Measurements from ENCODE around the gene GATA1. TPM values are rescaled to one million over a fixed set of nuclear protein-coding genes. Genes with fewer than 3 reads are reported as not detected.

Gene GATA1
- polyA plus RNA-seq (ENCODE audit: insufficient read length): 0.48 TPM
- long read RNA-seq, donor 1: 0 reads
- long read RNA-seq, donor 2: 0 reads
- long read RNA-seq, donor 3: 0 reads
- long read RNA-seq, donor 4: 0 reads
- long read RNA-seq, donor 5: 0 reads
- long read RNA-seq, donor 6: 0 reads
- long read RNA-seq, donor 7: 0 reads
- long read RNA-seq, donor 8: 0 reads

DNA sequence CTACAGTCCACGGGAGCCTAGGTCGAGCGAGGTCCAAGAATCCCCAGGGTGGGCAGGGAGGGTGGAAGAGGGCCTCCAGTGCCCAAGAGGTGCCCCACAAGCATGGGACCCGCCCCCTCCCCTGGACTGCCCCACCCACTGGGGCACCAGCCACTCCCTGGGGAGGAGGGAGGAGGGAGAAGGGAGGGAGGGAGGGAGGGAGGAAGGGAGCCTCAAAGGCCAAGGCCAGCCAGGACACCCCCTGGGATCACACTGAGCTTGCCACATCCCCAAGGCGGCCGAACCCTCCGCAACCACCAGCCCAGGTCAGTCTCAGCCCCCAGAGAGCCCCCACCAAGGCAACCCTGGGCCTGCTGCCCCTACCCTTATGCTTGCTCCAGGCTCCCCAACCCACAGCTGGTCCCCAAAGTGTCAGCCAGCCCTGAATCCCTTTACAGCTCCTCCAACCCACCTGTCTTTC lies at the start of gene GATA1:
TSS of gene GATA1 (plus strand) at position 250 of the 460 bp plus-strand sequence. CDS start 4,520 bp downstream, outside the sequence.
- DNase-seq: no peak

DNA sequence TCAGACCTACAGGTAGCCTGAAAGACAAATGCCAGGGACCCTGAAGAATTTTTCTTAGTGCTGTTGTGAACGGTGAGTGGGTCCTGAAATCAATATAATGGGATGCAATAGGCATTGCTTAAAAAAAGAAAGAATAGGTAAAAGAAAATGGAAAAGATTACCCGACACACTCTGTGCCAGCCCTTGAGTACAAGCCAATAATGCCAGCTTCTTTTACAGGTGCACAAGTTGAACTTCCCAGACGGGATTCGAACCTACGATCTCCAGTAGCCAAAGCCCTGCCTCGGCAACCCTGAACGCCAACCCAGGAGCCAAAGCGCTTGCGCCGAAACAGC lies 49.5 kb upstream of the GATA1 start:
- DNase-seq: no peak

DNA sequence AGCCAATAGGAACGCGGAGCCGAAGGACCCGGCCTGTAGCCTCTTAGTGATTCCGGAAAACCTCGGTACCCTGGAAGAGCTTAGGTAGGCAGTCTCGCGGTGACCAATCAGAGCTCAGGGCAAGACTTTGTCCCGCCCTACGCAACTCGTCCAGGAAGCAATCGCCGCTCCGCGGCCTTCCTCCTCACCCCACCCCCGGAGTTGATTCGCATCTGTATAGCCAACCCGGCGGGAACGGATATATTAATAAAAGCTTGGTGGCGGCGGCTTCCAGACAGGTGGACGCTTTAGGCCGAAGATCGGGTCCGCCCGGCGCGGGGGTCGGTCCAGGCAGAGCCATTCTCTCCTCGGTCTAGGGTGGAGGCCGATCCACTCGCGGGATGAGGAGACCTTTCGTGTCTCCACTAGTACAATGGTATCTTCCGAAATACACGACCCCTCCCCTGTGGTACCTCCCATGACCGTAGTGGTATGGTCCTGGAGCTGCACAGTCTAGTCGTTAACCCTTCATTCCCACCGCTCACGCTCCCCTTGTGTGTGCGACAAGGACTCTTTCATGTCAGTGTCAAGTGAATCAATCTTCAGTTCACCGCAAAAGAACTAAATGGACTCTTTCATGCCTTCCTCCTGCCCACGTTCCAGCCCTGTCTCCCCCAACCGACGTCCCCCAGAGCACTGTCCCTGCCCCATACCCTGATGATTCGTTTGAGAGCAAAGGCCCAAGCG lies 49.0 kb upstream of the GATA1 start:
- DNase-seq: peak; percentile 90

DNA sequence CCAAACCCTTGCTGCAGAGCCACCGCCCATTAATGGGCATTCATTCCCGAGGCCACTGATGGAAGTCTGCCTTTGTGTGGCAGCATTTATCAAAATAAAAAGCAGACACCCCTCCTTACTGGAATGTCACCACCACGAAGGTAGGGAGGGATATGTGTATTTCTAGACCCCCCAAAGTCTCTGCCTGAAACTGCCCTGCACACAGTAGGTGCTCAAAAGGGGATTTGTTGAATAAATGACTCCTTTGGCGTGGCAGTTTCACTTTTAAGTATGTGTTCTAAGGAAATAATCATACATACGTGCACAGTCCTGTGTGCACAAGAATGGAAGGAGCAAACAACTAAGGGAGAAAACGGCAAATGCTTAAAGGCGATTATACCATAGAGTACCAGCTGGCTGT lies 48.5 kb upstream of the GATA1 start:
- DNase-seq: no peak

DNA sequence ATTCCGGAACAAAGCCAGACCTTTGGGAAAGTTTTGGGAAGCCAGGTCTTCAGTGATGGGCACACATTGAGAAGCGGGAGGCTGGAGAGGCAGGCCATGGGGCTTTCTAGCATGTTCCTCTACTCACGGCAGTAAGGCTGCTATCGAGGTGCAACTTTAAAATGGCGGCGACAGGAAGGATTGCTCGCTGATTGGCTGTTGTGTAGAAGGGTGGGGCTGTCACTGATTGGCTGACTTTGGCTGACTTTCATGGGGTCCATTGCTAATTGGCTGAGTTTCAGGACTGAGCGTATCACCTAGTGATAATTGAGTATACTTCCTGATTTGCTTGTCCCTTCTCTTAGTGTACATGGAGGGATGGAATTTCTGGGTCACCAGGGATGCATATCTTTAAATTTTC lies 44.6 kb upstream of the GATA1 start:
- DNase-seq: no peak

DNA sequence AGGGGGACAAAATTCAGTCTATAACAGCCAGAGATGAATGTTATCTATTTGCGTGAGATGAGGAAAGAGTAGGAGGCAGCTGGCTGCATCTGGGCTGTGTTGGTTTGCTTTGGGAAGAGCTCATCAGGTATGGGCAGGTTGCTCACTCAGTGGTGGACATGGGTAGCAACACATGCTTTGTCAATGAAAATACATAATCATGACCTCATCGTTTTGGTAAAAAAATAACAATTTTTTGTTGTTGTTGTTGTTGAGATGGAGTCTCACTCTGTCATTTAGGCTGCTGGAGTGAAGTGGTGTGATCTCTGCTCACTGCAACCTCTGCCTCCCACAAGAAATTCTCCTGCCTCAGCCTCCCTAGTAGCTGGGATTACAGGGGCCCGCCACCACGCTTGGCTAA lies 41.2 kb upstream of the GATA1 start:
- DNase-seq: no peak

DNA sequence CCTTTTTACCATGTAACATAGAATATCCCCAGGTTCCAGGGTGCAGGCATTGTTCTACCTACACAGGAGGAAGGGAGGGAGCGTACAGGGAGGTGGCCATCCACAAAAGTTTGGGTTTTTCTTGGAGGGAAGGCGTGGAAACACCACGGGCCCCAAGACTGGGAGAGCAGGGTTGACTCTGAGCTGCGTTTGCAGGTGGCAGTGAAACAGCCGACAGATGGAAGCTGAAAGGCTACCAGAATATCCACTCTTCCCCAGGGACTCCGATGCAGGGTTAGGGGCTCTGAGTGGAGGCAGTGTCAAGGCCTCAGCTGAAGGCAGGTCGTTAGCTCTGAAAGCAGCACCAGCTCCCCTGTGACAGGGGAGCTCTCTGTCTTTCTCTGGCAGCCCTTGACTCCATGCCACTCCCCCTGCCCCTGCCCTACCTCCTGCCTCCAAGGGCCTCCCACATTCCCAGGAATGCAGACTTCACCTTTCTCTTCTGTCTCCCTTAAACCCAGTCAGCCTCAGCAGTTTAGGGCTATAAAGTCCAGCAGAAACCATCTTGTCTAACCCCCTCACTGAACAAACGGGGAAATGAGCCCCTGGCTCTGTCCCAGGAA lies 38.9 kb upstream of the GATA1 start:
- DNase-seq: peak; percentile 12

DNA sequence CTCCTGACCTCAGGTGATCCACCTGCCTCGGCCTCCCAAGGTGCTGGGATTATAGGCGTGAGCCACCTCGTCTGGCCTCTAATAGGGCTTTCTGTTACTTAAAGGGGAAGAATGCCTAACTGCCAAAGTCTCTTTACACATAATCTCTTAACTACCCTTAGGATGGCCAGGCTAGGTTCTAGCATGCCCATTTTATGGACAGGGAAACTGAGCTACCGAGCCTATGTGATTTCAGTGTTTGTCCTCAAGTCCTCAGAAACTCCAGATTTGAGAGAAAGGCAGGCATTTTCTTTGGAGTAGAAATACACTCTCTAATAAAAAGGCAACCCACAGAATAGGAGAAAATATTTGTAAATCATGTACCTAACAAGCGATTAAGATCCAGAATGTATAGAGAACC lies 37.2 kb upstream of the GATA1 start:
- DNase-seq: no peak

DNA sequence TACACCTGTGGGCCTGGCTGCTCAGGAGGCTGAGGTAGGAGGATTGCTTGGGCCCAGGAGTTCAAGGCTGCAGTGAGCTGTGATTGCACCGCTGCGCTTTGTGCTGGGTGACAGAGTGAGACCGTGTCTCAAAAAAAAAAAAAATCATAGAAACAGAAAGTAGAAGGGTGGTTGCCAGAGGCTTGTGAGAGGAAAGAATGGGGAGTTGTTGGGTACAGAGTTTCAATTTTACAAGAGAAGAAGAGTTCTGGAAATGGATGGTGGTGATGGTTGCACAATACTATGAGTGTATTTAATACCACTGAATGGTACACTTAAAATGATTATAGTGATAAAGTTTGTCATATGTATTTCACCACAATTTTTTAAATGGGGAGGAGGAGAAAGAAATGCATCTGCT lies 35.0 kb upstream of the GATA1 start:
- DNase-seq: no peak

DNA sequence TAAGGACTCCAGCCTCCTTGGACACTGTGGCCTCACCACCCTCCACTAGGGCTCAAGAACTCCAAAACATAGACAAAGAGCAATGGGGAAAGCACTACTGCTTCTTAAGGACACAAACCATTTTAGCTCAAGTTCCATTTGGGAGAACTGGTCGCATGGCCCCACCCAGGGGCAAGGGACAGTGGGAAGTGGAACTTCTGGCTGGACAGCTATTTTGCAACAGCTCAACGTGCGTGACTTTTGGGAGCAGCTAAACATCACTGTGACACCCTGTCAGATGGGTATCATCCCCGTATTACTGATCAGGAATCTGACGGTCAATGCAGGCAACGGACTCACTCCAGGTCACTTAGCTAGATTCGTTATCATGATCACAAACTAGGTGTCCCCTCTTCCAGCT lies 33.9 kb upstream of the GATA1 start:
- DNase-seq: no peak

DNA sequence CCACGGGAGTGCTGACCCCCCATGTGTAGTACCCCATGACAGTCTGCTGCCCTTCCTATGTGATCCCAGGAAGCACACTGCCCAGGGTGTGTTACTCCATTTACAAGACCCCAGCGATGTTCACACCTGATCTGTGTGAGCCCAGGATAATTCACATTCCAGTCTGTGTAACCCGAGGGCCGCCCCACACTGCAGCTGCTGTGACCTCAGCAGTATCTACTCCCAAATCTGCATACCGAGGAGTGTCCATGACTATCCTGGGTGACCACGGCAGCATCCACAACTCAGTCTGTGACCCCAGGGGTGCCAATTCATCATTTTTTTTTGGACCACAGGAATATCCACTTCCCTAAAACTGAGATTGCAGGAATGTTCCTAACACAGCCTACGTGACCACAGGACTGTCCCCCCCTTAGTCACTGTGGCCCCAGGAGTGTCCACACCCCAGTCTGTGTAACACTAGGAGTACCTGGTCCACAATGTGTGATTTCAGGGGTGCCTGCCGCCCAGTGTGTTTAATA lies 32.6 kb upstream of the GATA1 start:
- DNase-seq: no peak

DNA sequence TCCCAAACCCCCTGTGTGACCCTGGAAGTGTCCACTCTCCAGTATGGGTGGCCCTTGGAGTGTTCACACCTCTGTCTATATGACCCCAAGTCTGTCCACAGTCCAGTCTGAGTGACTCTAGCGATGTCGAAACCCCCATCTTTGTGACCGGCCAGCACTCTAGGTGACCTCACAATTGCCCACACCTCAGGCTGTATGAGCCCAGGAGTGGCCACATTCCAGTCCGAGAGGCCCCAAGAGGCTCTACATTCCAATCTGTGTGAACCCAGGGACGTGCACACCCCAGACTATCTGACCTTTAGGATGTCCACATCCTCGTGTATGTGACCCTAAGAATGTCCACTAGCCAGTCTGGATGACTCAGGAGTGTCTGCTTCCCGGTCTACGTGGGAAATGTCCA lies 32.2 kb upstream of the GATA1 start:
- no peak for DNase-seq

DNA sequence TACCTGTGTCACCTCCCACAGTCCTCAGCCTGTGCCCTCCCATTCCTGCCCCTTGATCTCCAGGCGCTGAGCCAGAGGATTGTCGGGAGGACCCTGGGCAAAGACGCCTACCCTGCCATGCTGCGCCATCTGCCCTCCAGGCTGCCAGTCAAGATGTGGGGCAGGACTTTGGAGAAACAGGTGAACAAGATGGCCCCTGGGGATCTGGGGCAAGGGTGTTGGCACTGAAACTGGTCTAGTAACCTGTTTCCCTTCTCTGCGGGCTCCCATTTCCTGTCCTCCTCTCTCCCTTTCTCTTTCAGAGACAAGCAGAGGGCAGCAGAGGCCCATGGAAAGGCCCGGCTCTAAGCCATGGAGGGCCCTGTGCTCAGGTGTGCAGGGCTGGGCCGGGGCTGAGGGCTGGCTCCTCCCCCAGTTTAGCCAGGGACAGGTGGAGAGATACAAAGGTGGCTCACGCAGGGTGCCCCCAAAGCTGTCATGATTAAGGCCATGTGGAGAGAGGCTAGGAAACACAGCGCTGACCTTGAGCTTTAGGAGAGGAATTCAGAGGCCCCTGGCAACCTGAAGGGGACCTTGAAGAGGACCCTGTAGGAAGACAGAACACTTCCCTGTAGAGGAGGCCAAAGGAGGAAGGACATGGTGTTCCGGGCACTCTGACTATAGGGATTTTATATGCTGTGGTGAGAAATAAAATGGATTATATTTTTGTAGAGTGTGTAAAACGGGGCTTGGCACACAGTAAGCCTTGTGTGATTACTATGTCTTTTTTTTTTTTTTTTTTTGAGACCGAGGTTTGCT lies 24.5 kb upstream of the GATA1 start, which contains the start of gene GLOD5:
TSS of gene GLOD5 (plus strand) at position 74 of the 798 bp plus-strand sequence. CDS start at position 118, 44 bp downstream.
- peak; percentile 17 for DNase-seq

DNA sequence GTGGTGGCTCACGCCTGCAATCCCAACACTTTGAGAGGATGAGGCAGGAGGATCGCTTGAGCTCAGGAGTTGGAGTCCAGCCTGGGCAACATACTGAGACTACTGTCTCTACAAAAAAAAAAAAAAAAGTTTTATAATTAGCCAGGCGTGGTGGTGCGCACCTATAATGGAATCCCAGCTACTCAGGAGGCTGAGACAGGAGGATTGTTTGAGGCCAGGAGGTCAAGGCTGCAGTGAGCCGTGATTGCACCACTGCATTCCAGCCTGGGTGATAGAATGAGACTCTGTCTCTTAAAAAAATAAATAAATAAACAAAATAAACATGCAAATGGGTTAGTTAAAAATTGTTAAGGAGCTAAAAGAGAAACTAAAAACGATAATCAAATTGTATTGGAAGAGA lies 17.2 kb upstream of the GATA1 start:
- no peak for DNase-seq

DNA sequence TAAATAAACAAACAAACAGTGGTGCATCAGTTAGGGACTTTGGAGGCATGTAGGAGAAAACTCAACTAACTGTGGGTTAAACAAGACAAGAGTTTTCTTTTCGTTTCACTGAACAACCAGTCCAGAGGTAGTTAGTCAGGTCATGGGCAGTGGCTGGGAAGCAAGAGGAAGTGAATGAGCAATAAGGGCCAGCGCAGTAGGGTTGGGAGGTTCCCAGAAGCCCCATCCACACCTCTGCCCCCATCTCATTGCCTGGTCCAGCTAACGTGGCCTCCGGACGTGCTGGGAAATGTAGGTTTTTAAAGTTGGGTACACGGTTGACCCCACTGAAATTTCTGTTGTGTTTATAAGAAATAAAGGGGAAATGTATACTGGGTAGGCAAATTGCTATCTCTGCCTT lies 16.1 kb upstream of the GATA1 start:
- no peak for DNase-seq

DNA sequence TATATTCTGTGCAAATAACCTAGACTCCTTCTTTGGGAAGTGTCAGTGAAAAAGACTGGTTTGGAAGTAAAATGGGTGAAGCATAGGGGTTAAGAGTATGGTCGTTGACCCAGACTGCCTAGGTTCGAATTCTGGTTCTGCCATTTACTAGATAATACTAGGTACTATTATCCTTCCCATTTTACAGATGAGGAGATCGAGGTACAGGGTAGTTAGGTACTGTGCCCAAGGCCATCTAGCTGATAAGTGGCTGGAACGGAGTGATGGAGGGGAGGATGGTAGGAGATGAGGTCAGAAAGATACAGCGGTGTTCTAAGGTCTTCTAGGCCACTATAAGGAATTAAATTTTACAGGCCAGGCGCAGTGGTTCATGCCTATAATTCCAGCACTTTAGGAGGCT lies 13.8 kb upstream of the GATA1 start:
- DNase-seq: no peak

DNA sequence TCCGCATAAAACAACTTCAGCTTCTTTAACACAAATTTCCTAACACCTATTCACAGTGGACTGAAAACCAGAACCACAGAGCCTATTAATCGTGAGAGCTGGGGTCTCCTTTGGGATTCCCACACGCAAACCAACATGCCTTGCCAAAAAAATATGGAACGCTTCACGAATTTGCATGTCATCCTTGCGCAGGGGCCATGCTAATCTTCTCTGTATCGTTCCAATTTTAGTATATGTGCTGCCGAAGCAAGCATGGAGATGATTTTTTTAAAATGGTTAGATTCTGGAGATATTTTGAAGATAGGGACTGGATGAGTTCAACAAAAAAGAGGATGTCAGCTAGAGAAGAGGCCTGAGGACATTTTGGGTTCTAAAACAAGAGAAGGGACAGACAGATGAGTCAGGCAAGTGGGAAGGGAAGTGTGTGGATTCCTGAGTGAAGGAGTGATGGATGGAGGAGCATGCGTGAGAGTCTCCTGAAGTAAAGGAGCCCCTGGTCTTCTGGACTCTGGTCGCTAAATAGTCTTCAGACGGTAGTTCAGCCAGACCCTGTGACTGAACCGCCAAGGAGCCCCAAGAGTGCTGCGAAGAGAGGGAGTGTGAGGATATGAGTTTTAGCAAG lies 9.5 kb upstream of the GATA1 start:
- DNase-seq: no peak

DNA sequence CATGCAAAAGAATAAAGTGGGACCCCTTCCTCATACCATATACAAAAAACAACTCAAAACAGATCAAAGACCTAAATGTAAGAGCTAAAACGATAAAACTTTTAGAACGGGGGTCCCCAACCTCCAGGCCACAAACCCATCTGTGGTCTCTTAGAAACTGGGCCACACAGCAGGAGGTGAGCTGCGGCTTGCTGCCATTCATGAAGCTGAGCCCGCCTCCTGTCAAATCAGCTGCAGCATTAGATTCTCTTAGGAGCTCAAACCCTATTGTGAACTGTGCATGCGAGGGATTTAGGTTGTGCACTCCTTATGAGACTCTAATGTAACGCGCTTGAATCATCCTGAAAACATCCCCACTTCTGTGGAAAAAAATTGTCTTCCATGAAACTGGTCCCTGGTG lies 7.0 kb upstream of the GATA1 start:
- no peak for DNase-seq

DNA sequence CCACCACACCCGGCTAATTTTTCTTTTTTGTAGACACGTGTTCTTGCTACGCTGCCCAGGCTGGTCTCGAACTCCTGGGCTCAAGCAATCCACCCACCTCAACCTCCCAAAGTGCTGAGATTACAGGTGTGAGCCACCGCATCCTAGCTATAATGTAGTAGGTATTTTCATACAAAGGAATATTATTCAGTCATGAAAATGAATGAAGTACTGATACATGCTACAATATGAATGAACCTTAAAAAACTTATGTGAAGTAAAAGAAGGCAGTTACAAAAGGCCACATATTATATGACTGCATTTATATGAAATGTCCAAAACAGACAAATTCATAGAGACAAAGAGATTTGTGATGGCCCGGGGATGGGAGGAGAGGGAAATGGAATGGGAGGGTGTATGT lies 4.7 kb upstream of the GATA1 start:
- no peak for DNase-seq

DNA sequence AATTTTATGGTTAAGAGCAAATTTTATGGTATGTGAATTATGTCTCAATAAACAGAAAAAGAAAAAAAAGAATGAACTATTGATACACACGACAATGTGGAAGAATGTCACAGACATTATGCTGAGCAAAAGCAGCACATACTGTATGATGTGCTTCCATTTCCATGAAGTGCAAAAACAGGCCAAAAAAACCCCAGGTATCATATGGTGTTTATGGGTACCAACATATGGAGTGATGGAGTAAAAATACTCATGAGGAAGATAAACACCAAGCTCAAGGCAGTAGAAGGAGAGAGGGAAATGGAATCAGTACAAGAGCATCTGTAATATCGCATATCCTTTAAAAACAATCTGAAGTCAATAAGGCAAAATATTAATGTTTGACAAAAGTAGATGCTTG lies 4.2 kb upstream of the GATA1 start:
- no peak for DNase-seq

DNA sequence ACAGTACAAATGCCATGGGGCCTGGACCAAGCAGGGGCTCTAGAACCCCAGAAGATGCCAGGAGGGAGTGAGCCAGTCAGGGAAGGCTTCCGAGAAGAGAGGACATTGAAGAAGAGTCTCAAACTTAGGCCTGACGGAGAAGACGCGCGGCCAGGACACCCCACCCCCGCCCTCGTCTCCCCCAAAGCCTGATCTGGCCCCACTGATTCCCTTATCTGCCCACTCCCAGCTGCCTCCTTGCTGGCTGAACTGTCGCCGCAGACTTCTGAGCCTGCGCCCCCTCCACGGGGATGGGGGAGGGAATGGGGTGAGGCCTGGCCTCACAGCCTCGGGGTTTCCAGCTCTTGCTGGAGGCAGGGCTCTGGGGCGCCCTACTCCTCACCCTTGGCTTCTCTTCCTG lies 3.6 kb upstream of the GATA1 start:
- DNase-seq: no peak

DNA sequence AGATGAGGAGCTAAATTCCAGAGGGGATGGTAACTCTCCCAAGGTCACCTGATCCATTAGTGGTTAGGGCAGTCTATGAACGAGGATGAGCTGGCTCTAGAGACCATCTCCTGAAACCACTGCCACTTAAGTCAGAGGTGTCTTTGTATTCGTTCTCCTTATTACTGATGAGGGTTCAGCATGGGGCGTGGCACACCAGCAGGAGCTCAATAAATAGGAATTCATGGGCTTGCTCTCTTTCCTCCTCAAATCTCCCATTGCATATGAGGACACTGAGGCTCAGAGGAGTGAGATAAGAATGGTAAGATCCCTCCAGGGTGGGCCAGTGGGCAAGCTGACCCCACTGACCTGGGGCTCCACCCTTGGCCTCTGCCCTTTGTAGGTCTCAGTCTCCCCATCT lies 1.7 kb upstream of the GATA1 start:
- no peak for DNase-seq

All from left kidney (tissue), 8 donors.